ENCODE measurements around the gene RERE. TPM values are rescaled to one million over a fixed set of nuclear protein-coding genes. Genes with fewer than 3 reads are reported as not detected.

Gene RERE
- total RNA-seq, 1 donor from 2014 or later = 139 TPM

- no peak overlapping the region for H3K4me3 Mint-ChIP-seq (ENCODE audit: low read depth)
- H3K4me1 Mint-ChIP-seq (ENCODE audit: low read depth) = peaks cover 59% of the 10 kb centered on the region
- peaks cover 31% of the 10 kb centered on the region for H3K36me3 Mint-ChIP-seq (ENCODE audit: low read depth)
- no peaks in the 10 kb centered on the region for H3K27me3 Mint-ChIP-seq (ENCODE audit: low read depth)
- peak overlapping the region; percentile 71 for H3K27ac Mint-ChIP-seq
- H3K9me3 Mint-ChIP-seq = no peaks in the 10 kb centered on the region
- no peak for DNase-seq (ENCODE audit: low spot score)
- intact Hi-C loops (cut with micrococcal nuclease) = loop anchor here (5.0 kb wide), 1 partner anchor 157 kb away; no protein-coding TSS in a partner anchor
Measured at GRCh38 chr1:8684590-8684989, 132.8 kb downstream of the RERE start.

GRCh38 chr1:8682573-8682972, 134.9 kb downstream of the RERE start:
- Mint-ChIP-seq H3K27ac (no peak overlapping the region), H3K36me3 (ENCODE audit: low read depth) (peaks cover 27% of the 10 kb centered on the region), H3K9me3 (no peaks in the 10 kb centered on the region), H3K27me3 (ENCODE audit: low read depth) (no peaks in the 10 kb centered on the region), H3K4me1 (ENCODE audit: low read depth) (peaks cover 54% of the 10 kb centered on the region), H3K4me3 (ENCODE audit: low read depth) (no peak overlapping the region)
- no peak for DNase-seq (ENCODE audit: low spot score)
- intact Hi-C loops (cut with micrococcal nuclease) = loop anchor here (5.0 kb wide), 1 partner anchor 155 kb away; no protein-coding TSS in a partner anchor

GRCh38 chr1:8681911-8682310, 135.5 kb downstream of the RERE start:
- Mint-ChIP-seq H3K4me1 (ENCODE audit: low read depth) (peaks cover 51% of the 10 kb centered on the region), H3K27ac (no peak overlapping the region), H3K27me3 (ENCODE audit: low read depth) (no peaks in the 10 kb centered on the region), H3K9me3 (no peaks in the 10 kb centered on the region), H3K4me3 (ENCODE audit: low read depth) (peak overlapping the region; percentile 47), H3K36me3 (ENCODE audit: low read depth) (peaks cover 28% of the 10 kb centered on the region)
- intact Hi-C loops (cut with micrococcal nuclease) = loop anchor here (5.0 kb wide), 1 partner anchor 155 kb away; no protein-coding TSS in a partner anchor
- no peak for DNase-seq (ENCODE audit: low spot score)

- intact Hi-C loops (cut with micrococcal nuclease) = loop anchor here (5.0 kb wide), 1 partner anchor 154 kb away; no protein-coding TSS in a partner anchor
- H3K9me3 Mint-ChIP-seq = no peaks in the 10 kb centered on the region
- peak overlapping the region; percentile 16 for H3K4me3 Mint-ChIP-seq (ENCODE audit: low read depth)
Measured at GRCh38 chr1:8680664-8681650, 136.5 kb downstream of the RERE start.

GRCh38 chr1:8679929-8680663, 137.3 kb downstream of the RERE start:
- H3K27ac Mint-ChIP-seq = no peak overlapping the region
- no peak overlapping the region for H3K4me3 Mint-ChIP-seq (ENCODE audit: low read depth)
- peaks cover 51% of the 10 kb centered on the region for H3K4me1 Mint-ChIP-seq (ENCODE audit: low read depth)
- no peak for DNase-seq (ENCODE audit: low spot score)
- H3K9me3 Mint-ChIP-seq = no peaks in the 10 kb centered on the region
- intact Hi-C loops (cut with micrococcal nuclease) = loop anchor here (1.0 to 5.0 kb wide), 6 partner anchors 15 to 153 kb away; no protein-coding TSS in a partner anchor
- H3K27me3 Mint-ChIP-seq (ENCODE audit: low read depth) = no peaks in the 10 kb centered on the region
- peaks cover 27% of the 10 kb centered on the region for H3K36me3 Mint-ChIP-seq (ENCODE audit: low read depth)

More at GRCh38 chr1:8680664-8681650, 136.5 kb downstream of the RERE start:
- Mint-ChIP-seq H3K27ac (no peak overlapping the region), H3K36me3 (ENCODE audit: low read depth) (peaks cover 29% of the 10 kb centered on the region), H3K4me1 (ENCODE audit: low read depth) (peaks cover 54% of the 10 kb centered on the region), H3K27me3 (ENCODE audit: low read depth) (no peaks in the 10 kb centered on the region)
- no peak for DNase-seq (ENCODE audit: low spot score)

- Mint-ChIP-seq H3K27me3 (ENCODE audit: low read depth) (no peaks in the 10 kb centered on the region), H3K4me1 (ENCODE audit: low read depth) (peaks cover 52% of the 10 kb centered on the region), H3K4me3 (ENCODE audit: low read depth) (no peak overlapping the region), H3K36me3 (ENCODE audit: low read depth) (peaks cover 28% of the 10 kb centered on the region), H3K9me3 (no peaks in the 10 kb centered on the region), H3K27ac (no peak overlapping the region)
- no peak for DNase-seq (ENCODE audit: low spot score)
- intact Hi-C loops (cut with micrococcal nuclease) = loop anchor here (1.0 to 2.0 kb wide), 5 partner anchors 15 to 119 kb away; no protein-coding TSS in a partner anchor
Measured at GRCh38 chr1:8679395-8679800, 138.0 kb downstream of the RERE start.

- DNase-seq (ENCODE audit: low spot score) = no peak
- H3K36me3 Mint-ChIP-seq (ENCODE audit: low read depth) = peaks cover 29% of the 10 kb centered on the region
- peak overlapping the region; percentile 24 for H3K27ac Mint-ChIP-seq
- H3K9me3 Mint-ChIP-seq = no peaks in the 10 kb centered on the region
- no peak overlapping the region for H3K4me3 Mint-ChIP-seq (ENCODE audit: low read depth)
- H3K27me3 Mint-ChIP-seq (ENCODE audit: low read depth) = no peaks in the 10 kb centered on the region
- peaks cover 52% of the 10 kb centered on the region for H3K4me1 Mint-ChIP-seq (ENCODE audit: low read depth)
- intact Hi-C loops (cut with micrococcal nuclease) = loop anchor here (1.0 to 2.0 kb wide), 5 partner anchors 14 to 119 kb away; no protein-coding TSS in a partner anchor
Measured at GRCh38 chr1:8678673-8679394, 138.6 kb downstream of the RERE start.

GRCh38 chr1:8677782-8678181, 139.7 kb downstream of the RERE start:
- intact Hi-C loops (cut with micrococcal nuclease) = loop anchor here (2.0 kb wide), 2 partner anchors 13 to 73 kb away; no protein-coding TSS in a partner anchor
- peak overlapping the region; percentile 65 for H3K27ac Mint-ChIP-seq
- DNase-seq (ENCODE audit: low spot score) = no peak

GRCh38 chr1:8676813-8677212, 140.6 kb downstream of the RERE start:
- H3K4me3 Mint-ChIP-seq (ENCODE audit: low read depth) = no peak overlapping the region
- intact Hi-C loops (cut with micrococcal nuclease) = no loop called here
- peak overlapping the region; percentile 78 for H3K27ac Mint-ChIP-seq
- peaks cover 37% of the 10 kb centered on the region for H3K36me3 Mint-ChIP-seq (ENCODE audit: low read depth)
- peaks cover 50% of the 10 kb centered on the region for H3K4me1 Mint-ChIP-seq (ENCODE audit: low read depth)
- H3K9me3 Mint-ChIP-seq = no peaks in the 10 kb centered on the region
- no peak for DNase-seq (ENCODE audit: low spot score)
- no peaks in the 10 kb centered on the region for H3K27me3 Mint-ChIP-seq (ENCODE audit: low read depth)

More at GRCh38 chr1:8677782-8678181, 139.7 kb downstream of the RERE start:
- Mint-ChIP-seq H3K9me3 (no peaks in the 10 kb centered on the region), H3K4me3 (ENCODE audit: low read depth) (no peak overlapping the region), H3K36me3 (ENCODE audit: low read depth) (peaks cover 29% of the 10 kb centered on the region), H3K27me3 (ENCODE audit: low read depth) (no peaks in the 10 kb centered on the region), H3K4me1 (ENCODE audit: low read depth) (peaks cover 51% of the 10 kb centered on the region)

- no peak for DNase-seq (ENCODE audit: low spot score)
- Mint-ChIP-seq H3K27me3 (ENCODE audit: low read depth) (no peaks in the 10 kb centered on the region), H3K4me1 (ENCODE audit: low read depth) (peaks cover 52% of the 10 kb centered on the region), H3K36me3 (ENCODE audit: low read depth) (peaks cover 42% of the 10 kb centered on the region), H3K9me3 (no peaks in the 10 kb centered on the region), H3K27ac (peak overlapping the region; percentile 78), H3K4me3 (ENCODE audit: low read depth) (no peak overlapping the region)
- intact Hi-C loops (cut with micrococcal nuclease) = no loop called here
Measured at GRCh38 chr1:8676072-8676471, 141.4 kb downstream of the RERE start.

- no peak overlapping the region for H3K4me3 Mint-ChIP-seq (ENCODE audit: low read depth)
- no peak for DNase-seq (ENCODE audit: low spot score)
- H3K27me3 Mint-ChIP-seq (ENCODE audit: low read depth) = no peaks in the 10 kb centered on the region
- peaks cover 64% of the 10 kb centered on the region for H3K4me1 Mint-ChIP-seq (ENCODE audit: low read depth)
- intact Hi-C loops (cut with micrococcal nuclease) = loop anchor here (5.0 kb wide), 1 partner anchor 47 kb away; no protein-coding TSS in a partner anchor
- no peaks in the 10 kb centered on the region for H3K9me3 Mint-ChIP-seq
- H3K36me3 Mint-ChIP-seq (ENCODE audit: low read depth) = peaks cover 50% of the 10 kb centered on the region
- peak overlapping the region; percentile 14 for H3K27ac Mint-ChIP-seq
Measured at GRCh38 chr1:8674912-8675311, 142.5 kb downstream of the RERE start.

- peaks cover 68% of the 10 kb centered on the region for H3K4me1 Mint-ChIP-seq (ENCODE audit: low read depth)
- intact Hi-C loops (cut with micrococcal nuclease) = loop anchor here (5.0 kb wide), 1 partner anchor 48 kb away; no protein-coding TSS in a partner anchor
- H3K9me3 Mint-ChIP-seq = no peaks in the 10 kb centered on the region
Measured at GRCh38 chr1:8674481-8674880, 143.0 kb downstream of the RERE start.

More at GRCh38 chr1:8674481-8674880, 143.0 kb downstream of the RERE start:
- H3K4me3 Mint-ChIP-seq (ENCODE audit: low read depth) = no peak overlapping the region
- H3K36me3 Mint-ChIP-seq (ENCODE audit: low read depth) = peaks cover 50% of the 10 kb centered on the region
- no peaks in the 10 kb centered on the region for H3K27me3 Mint-ChIP-seq (ENCODE audit: low read depth)
- peak overlapping the region; percentile 14 for H3K27ac Mint-ChIP-seq
- DNase-seq (ENCODE audit: low spot score) = no peak

Measured in activated T-helper 2 cell treated with anti-CD3 and anti-CD28 coated beads, Interferon-gamma antibody, Interleukin-2, Interleukin-4, amounts not matched to agents 10 μg/mL and 5 μg/mL and 100 μg/mL, durations not matched to agents 14 hours and 24 hours and 36 hours (primary cell).